Stimulated activated CD4-positive, alpha-beta T cell treated with anti-CD3 and anti-CD28 coated beads, Interleukin-1b, Interleukin-23, amount 100 ng/mL, for 48 hours (primary cell): ENCODE data around the gene PIH1D1.

Experiments used
- DNase-seq: peaks from one replicate; pipeline ENCODE4 v3.0.0-alpha.2; 2020

Gene PIH1D1

DNA sequence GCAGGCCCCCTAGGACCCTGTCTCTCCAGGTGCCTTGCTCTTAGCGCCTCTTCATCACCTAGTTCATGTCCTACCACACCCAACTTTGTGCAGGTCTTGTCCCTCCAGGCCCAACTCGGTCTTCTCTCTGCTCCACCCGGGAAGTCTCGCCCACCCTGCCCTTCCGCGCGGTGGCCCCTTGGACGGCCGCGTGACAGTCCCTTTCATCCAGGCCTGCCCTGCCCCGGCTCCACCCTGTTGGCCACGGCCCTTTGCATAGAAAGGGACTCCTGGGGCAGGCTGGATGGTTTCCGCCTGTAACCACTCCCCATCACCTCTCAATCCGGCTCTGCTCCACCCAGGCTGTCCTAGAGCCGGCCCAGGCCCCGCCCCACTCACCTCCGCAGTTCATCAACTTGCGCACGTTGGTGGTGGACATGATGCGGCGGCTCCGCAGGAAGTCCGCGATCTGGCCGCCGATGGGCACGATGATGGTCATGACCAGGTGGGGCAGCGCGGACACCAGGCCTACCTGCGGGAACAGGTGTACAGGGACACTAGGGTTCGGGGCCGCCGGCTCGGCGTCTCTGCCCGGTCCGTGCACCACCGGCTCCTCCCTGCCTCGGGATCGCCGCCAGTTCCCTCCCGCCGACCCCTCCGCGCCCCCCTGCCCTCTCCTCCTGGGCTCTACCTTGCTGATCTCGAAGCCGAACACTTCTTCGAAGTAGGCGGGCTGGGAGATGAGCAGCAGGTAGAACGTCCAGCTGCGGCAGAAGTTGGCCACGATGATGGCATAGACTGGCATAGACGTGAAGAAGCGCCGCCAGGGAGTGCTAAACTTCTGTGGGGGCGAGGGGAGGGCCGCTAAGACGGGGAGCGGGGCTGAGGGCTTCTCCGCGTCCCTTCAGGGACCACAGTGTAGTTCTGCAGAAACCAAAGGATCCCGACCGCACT, 19.2 kb downstream of the PIH1D1 start:
- peak; percentile 35 for DNase-seq

DNA sequence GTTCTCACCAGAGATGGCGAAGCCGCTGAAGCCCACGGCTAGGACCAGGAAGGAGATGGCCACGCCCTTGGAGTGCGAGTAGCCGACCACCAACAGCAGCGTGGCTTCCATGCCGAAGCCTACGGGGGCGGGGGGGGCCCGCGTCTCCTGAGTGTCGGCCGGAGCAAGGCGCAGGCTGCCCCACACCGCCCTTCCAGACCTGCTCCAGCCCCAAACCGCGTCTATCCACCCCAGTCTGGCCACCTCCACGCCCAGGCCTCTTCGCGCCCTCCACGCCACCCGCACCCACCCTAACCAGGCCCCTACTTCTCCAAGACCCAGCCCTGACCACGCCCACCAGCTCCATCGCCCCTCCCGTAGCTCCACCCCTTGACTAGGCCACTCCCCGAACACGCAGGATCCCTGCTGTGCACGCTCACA, 20.3 kb downstream of the PIH1D1 start:
- DNase-seq, result peak; percentile 39

DNA sequence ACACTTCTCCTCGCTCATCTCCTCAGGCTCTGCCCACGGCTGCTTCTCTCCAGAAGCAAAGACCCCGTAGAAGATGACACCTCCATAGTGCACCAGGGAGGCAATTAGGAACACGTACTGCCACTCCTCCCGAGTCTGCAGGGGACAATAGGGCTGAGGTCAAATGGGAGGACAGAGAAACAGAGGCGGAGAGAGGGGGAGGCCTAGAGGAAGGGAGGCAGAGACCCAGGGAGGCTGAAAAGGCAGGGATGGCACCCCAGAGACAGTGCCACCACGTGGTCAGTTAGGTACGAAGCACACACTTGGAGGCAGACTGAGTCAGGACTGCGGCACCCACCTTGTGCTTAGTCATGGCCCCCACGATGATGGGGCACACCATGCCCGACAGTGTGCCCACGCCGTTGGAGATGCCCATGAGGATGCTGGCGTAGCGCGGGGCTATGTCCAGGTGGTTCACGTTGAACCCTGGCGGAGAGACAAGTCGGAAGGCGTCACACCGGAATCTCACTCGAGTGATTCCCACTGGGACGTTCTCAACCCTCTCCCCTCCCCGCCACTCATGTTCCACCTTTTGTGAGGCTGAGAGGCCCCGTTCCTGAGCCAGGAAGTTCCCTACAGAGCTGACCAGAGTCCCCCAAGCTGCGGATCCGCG, 20.8 kb downstream of the PIH1D1 start:
- peak; percentile 55 for DNase-seq

DNA sequence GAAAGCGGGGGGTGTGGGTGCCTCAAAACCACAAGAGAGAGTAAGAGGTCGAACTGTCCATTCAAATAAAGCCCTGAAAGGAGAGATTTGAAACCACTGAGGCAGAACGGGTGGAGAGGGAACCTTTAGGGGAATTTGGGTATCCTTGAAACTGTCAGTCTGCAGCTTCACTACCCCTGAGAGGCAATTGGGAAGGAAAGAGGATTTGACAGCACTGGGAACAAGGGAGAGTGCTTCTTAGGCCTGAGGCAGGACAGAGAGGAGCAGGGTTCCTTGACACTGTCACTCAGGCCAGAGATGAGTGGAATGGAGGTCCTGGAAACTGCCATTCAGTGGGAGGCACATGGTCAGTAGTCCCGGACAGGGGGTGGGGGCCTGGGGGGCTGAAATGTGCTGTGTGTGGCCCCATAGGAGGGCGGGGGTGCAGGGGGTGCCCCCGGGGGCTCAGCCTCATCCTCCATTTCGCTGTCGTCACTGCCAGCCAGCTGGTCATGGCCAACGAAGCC, 21.4 kb downstream of the PIH1D1 start:
- DNase-seq, result no peak

DNA sequence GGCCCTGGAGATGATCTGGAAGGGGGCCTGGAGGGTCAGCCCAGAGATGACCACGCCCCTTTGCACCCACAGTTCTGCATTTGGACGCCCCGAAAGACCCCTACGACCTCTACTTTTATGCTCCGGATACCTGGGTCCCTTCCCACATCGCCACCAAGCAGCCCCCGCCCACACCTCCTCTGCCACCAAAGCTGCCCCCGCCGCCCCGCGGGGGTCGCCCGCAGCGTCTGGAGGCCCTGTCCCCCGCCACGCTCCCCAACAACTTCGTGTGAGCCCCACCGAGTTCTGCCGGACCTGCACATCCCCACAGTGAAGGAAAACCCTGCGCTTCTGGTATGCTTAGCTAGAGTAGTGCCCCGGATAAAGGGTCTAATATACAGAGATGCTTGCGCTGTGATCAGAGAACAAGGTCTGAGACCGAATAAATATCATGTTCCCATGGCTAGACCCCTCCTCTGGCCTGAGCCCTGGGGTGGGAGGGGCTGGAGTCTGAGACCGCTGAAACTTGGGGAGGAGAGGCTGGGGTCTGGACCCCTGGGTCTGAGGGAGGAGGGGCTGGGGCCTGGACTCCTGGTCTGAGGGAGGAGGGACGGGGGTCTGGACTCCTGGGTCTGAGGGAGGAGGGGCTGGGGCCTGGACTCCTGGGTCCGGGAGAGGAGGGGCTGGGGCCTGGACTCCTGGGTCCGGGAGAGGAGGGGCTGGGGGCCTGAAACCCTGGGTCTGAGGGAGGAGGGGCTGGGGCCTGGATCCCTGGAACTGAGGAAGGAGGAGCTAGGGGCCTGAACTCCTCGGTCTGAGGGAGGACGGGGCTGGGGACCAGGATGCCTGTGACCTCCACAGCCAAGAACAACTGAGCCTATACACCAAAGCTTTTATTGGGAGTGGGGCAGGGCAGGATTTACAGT, 22.8 kb downstream of the PIH1D1 start:
- DNase-seq, result no peak

DNA sequence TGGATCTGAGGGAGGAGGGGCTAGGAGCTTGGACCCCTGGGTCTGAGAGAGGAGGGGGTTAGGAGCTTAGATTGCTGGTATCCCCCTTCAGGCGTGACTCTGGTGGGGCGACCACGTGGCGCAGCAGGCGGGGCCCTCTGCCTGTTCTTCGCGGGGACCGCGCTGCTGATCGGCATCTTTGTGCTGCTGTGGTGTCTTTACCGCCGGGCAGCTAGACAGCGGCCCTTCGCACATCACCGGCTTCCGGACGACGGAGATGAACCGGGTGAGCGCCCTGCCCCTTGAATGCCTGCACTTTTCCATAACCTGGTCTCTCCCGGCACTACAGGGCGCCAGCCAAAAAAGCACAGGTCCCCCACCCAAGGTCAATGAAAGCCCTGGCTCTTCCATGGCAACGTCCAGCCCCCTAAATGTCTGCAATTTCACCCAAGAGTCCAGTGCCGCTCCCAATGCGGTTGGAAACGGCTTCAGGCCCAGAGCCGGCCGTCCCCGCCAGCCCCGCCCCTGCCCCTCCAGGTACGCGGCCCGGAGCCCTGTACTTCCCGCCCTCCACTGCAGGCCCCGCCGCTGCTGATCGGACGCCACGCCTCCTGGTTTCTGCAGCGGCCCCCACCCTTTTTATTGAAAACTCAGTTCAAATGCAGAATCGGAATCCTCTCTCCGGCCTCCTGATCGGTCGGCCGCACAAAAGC, 23.6 kb downstream of the PIH1D1 start:
- DNase-seq, result no peak

DNA sequence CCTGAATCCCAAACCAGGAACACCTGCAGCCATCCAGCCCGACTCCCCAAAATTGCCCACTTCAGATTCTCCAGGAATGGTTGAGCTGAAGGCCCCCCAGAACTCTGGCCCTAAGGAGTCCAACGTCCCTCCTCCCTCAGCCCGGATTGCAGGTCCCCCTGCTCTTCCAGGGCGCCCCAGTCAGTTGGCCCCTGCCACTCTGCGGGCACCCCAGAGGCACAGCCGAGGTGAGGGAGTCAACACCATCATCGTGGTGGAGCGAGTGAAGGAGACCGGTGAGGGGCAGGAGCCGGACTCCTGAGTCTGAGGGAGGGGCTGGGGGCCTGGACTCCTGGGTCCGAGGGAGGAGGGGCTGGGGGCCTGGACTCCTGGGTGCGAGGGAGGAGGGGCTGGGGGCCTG, 24.3 kb downstream of the PIH1D1 start:
- DNase-seq, result no peak

DNA sequence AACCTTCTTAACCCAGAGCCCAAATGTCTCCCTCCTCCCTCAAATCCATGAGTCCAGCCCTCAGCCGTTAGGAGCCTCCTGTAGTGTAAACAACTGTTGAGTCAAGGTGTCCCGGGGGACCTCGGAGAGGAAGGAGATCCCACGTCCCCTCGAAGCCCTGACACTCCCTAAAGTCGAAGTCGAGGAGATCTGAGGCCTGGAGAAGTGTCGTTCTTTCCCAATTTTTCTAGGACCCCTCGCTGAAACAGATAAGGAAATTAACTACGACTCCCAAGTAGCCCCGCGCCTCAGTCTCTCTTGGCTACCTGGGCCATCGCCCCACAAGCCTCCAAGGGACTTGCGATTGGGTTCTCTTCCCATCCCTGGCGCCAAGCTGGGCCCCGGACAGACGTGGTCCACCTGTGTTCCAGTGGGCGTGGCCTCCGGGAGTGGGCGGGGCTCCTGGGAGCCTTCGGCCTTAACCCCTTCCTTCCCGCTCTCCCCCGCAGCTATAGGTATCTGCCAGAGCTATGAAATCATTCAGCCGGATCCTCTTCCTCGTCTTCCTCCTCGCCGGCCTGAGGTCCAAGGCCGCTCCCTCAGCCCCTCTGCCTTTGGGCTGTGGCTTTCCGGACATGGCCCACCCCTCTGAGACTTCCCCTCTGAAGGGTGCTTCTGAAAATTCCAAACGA, 25.6 kb downstream of the PIH1D1 start:
- peak; percentile 49 for DNase-seq

DNA sequence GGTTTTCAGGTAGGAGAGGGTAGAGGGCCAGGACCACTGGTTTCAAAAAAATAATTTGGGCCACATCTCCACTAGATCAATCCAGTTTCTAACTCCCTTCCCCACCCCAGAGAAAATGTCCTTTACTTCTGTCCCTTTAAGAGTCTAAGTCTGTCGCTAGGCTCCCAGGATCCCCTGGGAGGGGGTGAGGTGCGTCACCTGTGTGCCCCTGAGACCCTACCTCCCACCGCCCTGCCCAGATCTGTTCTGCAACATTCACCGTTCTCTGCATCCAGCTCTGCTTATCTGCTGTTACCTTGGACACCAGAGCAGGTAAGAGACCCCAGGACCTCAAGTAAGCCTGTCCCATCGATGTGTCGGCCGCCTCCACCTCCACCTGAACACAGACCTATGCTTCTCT, 26.4 kb downstream of the PIH1D1 start, which contains the start of gene GFY:
TSS of gene GFY (plus strand) at position 211 of the 400 bp plus-strand sequence. CDS start 1,043 bp downstream, outside the sequence.
- DNase-seq, result no peak

DNA sequence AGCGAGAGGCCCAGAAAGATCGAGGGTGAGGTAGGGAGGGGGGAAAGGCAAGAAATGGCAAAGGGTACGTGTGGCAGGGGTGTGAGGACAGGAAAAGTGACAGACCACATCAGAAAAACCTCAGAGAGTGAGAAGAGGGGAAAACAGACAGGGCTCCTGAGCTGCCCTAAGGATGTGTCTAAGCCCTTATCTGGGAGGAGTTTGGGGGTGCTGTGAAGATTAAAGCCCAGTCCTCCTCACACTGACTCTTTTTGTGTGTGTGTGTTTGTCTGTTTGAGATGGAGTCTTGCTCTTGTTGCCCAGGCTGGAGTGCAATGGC, 27.7 kb downstream of the PIH1D1 start:
- no peak for DNase-seq

DNA sequence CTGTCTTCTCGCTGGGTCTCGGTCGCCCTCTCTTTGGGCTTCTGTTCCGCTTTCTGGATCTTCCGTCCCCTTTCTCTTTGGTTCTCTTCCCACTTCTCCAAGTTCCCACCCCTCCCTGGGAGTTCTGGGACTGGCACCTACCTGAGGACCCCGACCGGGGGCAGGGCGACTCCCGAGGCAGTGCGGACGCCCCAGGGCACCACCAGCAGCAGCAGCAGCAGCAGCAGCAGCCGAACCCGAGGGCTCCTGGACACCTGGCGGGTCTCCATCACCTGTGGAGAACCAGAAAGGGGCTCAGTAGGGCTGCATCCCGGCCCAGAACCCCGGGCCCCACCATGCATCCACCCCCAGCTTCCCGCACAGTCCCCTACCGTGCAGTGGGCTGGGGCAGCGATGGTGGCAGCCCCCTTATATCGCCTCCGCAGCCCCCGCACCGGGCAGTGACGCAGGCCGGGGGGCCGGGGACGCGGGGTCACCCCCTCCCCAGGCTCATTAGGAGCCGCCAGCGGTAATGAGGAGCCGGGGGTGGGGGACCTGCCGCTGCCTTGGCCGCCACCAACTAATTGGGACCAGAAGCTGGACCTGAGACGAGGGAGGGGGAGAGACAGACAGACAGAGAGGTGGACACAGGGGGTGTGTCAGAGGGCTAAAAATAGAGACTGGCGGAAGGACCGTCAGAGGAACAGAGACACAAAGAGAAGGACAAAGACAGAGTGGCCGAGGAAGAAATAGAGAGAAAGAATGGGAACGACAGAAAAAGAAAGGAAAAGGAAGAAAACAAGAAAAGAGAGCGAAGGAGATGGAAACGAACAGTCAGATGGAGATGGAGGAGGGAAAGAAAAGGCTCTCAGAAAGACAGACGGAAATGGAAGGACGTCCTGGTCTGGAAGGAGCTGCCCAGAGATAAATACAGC, 28.3 kb downstream of the PIH1D1 start, which contains the start of gene PTH2:
TSS of gene PTH2 (minus strand) at position 371 of the 914 bp plus-strand sequence. CDS start at position 269, 102 bp downstream.
- DNase-seq, result no peak

DNA sequence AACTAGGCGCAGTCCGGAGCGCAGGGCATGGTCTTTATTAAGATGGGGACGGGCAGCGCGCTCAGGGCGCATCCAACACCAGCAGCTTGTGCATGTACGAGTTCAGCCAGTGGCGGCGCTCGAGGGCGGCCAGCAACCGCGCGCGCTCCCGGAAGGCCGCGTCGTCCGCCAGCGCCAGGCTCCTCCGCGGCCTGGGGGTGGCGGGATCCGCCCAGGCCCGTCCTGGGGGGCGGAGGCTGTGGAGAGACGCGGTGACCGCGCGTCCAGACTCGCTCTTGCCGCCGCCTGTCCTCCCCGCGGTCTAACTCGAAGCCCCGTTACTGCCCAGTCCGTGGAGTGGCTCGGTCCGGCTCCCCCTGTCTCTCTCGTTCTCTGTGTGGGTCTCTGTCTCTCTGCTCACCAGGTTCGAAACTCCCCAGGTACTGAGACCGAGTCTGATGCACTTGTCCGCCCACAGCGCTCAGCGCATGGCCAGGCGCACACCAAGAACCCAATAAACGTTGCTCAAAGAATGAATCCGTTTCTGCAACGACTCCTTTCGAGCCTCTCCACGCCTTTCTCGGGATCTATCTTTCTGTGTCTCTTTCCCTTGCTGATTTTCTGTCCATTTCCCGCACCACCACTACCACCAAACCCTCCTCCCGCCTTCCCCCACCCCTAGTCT, 29.1 kb downstream of the PIH1D1 start:
- DNase-seq, result peak; percentile 46

DNA sequence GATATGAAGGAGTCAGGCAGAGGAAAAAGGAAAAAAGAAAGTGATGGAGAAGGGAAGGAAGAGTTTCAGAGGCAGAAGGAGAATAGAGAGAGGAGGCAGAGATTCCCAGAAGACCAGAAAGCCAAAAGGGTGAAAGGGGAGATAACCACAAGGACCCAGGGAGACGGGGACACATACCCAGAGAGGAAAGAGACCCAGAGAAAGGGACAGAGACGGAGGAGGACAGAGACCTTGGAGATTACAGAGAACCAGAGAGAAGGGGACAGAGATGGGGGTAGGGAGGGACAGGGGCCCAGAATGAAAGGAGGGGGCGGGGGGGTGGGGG, 29.8 kb downstream of the PIH1D1 start:
- DNase-seq, result no peak

DNA sequence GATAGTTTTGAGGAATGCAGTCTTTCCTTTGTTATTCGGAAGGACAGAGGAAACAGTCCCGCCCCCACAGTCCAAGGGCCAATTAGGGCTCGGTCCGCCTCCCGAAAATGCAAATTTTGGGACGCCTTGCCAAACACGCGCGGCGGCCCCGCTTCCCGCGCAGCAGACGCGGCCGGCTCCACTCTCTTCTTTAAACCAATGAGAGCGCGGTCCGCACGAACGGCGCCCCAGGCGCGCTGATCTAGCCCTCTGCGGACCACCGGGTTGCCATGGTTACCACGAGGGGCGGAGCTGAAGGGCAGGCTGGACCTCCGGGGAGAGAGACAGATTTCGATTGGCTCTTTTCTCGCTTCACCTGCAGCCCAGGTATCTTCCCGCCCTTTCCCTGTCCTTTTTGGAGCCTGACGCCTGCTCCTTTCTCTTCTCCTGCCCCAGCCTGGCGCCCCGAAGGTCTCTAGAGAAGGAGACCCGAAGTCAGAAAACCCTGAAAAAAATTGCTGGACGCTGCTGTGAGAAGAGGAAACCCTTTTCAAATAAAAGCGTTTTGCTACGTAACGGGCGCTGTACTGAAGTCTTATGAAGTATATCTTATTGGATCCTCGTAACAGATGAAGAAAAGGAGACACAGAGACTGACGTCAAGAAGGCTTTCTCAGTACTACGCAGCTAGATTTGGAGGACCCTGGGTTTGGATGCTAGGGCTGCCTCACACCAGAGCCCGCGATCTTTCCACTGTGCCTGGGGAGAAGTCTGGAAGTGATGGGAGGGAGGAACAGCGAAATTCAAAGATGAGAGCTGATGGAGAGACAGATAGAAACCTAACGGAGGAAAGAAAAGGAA, 30.4 kb downstream of the PIH1D1 start:
- DNase-seq, result peak; percentile 54

DNA sequence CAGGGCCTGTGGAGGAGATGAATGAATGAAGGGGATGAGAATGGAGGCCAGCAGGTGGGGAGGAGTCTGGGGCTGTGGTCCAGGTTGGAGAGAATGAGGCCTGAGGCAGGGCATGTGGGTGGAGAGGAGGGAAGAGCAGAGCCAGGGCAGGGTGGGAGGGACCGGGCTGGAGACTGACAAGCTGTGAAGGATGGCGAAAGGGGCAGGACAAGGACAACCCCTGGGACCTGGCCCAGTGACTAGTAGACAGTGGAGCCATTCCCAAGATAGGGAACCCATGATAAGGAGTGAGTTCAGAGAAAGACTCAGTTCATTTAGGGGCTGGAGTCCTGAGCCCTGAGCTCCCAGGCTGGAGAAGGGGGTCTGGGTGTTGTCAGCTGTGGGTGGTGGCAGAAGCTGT, 31.4 kb downstream of the PIH1D1 start:
- DNase-seq, result no peak

DNA sequence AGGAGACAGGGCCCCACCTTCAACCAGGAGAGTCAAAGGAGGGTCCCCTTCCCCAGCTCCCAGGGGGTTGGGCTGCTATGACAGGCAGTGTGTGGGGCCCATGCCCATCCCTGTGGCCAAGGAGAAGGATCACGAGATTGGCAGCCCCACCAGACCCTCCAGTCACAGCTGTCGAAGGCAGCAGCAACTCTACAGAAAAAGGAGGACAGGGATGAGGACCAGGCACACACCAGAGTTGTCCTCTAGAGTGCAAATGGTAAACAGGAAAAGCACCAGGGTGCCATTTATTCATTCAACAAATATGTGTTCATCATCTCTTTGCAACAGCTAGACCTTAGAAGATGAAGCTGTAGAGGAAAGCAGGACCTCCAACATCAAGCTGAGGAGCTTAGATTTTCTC, 32.4 kb downstream of the PIH1D1 start:
- no peak for DNase-seq

DNA sequence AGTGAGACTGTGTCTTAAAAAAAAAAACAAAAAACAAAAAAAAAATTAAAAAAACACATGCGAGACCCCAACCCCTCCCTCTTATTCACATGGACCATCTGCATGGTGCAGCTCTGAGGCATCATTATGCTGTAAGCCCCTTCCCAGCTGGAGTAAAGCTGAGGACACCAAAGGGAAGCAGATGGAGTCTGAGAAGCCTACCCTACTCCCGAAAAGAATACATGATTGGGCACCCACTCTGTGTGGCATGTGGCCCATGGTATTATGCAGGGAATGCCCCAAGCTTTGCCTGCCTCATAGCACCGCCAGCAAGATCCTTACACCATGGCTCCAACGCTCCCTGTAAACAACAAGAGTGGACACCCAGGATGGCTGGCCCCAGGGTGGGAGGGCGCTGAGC, 33.1 kb downstream of the PIH1D1 start:
- DNase-seq, result no peak

DNA sequence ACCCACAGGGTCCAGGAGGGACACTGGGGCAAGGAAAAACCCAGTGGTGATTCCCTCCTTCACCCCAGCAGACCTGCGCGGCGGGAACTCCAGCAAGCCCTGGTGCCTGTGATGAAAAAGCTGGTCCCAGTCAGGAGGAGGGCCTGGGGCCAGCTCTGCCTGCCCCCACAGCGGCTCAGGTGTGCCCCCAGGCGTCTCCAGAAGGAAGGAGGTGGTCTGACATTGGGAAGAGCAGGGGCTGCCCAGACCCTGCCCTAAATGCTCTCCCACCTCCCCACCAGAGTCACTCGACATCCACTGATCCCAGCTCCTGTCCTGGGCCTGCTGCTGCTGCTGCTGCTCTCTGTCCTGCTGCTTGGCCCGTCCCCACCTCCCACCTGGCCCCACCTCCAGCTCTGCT, 34.5 kb downstream of the PIH1D1 start:
- DNase-seq, result no peak

DNA sequence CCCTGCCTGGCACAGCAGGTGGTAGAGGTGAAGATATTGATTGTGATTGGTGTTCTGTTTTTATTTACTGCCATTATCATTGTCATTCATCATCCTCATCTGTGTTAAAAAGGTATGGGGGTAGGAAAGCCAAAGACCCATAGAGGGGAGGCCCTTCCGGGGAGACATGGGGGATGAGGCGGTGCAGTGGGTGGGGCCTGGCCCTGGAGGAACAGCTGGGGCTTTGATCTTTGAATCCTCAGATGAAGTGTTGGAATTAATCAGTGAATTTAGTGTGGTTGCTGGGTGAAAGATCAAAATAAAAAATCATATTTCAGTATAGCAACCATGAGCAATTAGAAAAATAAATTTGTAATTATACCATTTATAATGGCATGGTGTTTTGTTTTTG, 35.8 kb downstream of the PIH1D1 start:
- DNase-seq, result no peak
